Measurements from ENCODE around the gene FANCI. TPM values are rescaled to one million over a fixed set of nuclear protein-coding genes. Genes with fewer than 3 reads are reported as not detected.
A peak's percentile ranks its signal among the peaks of the same experiment; 100 is the strongest.

The FANCI gene
- total and polyA plus RNA-seq, 2 of the 13 experiments (the other 11 are each of a cell fraction or from before 2014, with no cell fraction given) = 15.7 to 68.8 TPM

GRCh38 chr15:89334510-89335297 lies 90.9 kb downstream of the FANCI start, which contains the start of gene POLG (continued):
- TF ChIP-seq ZNF775 (CRISPR knock-in tag; IDR thresholded peaks at IDR 0.05; ENCODE audit: borderline replicate concordance) = no peak
- peak; percentile 88; the same call in 1 of the 2 replicates for TF ChIP-seq ZNF710 (CRISPR knock-in tag; IDR thresholded peaks at IDR 0.05; ENCODE audit: borderline replicate concordance)
- TF ChIP-seq FOSL1 (CRISPR knock-in tag; IDR thresholded peaks at IDR 0.05; ENCODE audit: borderline replicate concordance) = 0 out of 2 replicates have a peak, but pooled peaks have one; percentile 8
- 0 out of 2 replicates have a peak, but pooled peaks have one; percentile 33 for TF ChIP-seq RXRA (CRISPR knock-in tag; IDR thresholded peaks at IDR 0.05)
- TF ChIP-seq BCL3 (CRISPR knock-in tag; IDR thresholded peaks at IDR 0.05) = peak; percentile 86
- TF ChIP-seq KDM2A (CRISPR knock-in tag; IDR thresholded peaks at IDR 0.05; ENCODE audit: borderline replicate concordance, low read depth) = peak; percentile 94
- peak; percentile 74 for TF ChIP-seq ZNF335 (CRISPR knock-in tag; IDR thresholded peaks at IDR 0.05)
- 0 out of 2 replicates have a peak, but pooled peaks have one; percentile 21 for TF ChIP-seq BRCA1 (CRISPR knock-in tag; IDR thresholded peaks at IDR 0.05)
- TF ChIP-seq RELA (CRISPR knock-in tag; IDR thresholded peaks at IDR 0.05) = no peak
- no peak for TF ChIP-seq THYN1 (CRISPR knock-in tag; IDR thresholded peaks at IDR 0.05; ENCODE audit: borderline replicate concordance, low read depth)
- no peak; the same call in 1 of the 2 replicates for TF ChIP-seq ADNP (CRISPR knock-in tag; IDR thresholded peaks at IDR 0.05)
- no peak for TF ChIP-seq ZNF761 (CRISPR knock-in tag; conservative IDR thresholded peaks at IDR 0.05)
- TF ChIP-seq ZNF24 (IDR thresholded peaks at IDR 0.05) = peak; percentile 99
- TF ChIP-seq TRIM24 (CRISPR knock-in tag; IDR thresholded peaks at IDR 0.05) = no peak
- TF ChIP-seq SIN3A (IDR thresholded peaks at IDR 0.05; ENCODE audit: borderline replicate concordance, low read depth, low read length) = peak; percentile 84; the same call in 1 of the 2 replicates
- TF ChIP-seq ZNF768 (CRISPR knock-in tag; IDR thresholded peaks at IDR 0.05) = peak; percentile 73
- TF ChIP-seq ZNF362 (CRISPR knock-in tag; IDR thresholded peaks at IDR 0.05; ENCODE audit: borderline replicate concordance) = no peak
- TF ChIP-seq ERF (CRISPR knock-in tag; IDR thresholded peaks at IDR 0.05) = peak; percentile 87
- 0 out of 2 replicates have a peak, but pooled peaks have one; percentile 19 for TF ChIP-seq ZNF512B (CRISPR knock-in tag; IDR thresholded peaks at IDR 0.05; ENCODE audit: borderline replicate concordance)
- TF ChIP-seq ZNF629 (CRISPR knock-in tag; conservative IDR thresholded peaks at IDR 0.05) = peak; percentile 85
- 0 out of 2 replicates have a peak, but pooled peaks have one; percentile 46 for TF ChIP-seq ZNF557 (CRISPR knock-in tag; IDR thresholded peaks at IDR 0.05)
- TF ChIP-seq ZNF782 (CRISPR knock-in tag; IDR thresholded peaks at IDR 0.05; ENCODE audit: borderline replicate concordance) = no peak
- TF ChIP-seq SNRNP70 (IDR thresholded peaks at IDR 0.05; ENCODE audit: low read depth, low read length) = no peak

All from HepG2 (cell line).